HepG2 (cell line): ENCODE results near the gene RHBDD2. TPM values are rescaled to one million over a fixed set of nuclear protein-coding genes. Genes with fewer than 3 reads are reported as not detected.
A peak's percentile ranks its signal among the peaks of the same experiment; 100 is the strongest.

ENCODE experiments used
- AHDC1 ChIP-seq: sonication (generic); formaldehyde crosslinking; IDR thresholded peaks from 2 replicates; pipeline ENCODE4 v1.5.1; 2020; ENCODE audit warnings: mild to moderate bottlenecking, missing genetic modification reagents, borderline replicate concordance
- CREM ChIP-seq, 2 experiments: sonication (generic) in 1 of 2; formaldehyde crosslinking in 1 of 2; IDR thresholded peaks; 2 replicates each; pipeline versions ENCODE4 v1.4.0 to v1.6.1; 2016 to 2020; ENCODE audit warnings: antibody characterized with exemption in 1 of 2, mild to moderate bottlenecking in 1 of 2, missing genetic modification reagents in 1 of 2
- HES4 ChIP-seq: sonication (generic); formaldehyde crosslinking; IDR thresholded peaks from 2 replicates; pipeline ENCODE4 v1.9.0; 2021; ENCODE audit warnings: mild to moderate bottlenecking, missing genetic modification reagents, borderline replicate concordance
- TBP ChIP-seq: sonication (generic); formaldehyde crosslinking; IDR thresholded peaks from 2 replicates; pipeline ENCODE4 v1.5.0; 2020; ENCODE audit warnings: missing genetic modification reagents
- TRAFD1 ChIP-seq: sonication (generic); formaldehyde crosslinking; IDR thresholded peaks from 2 replicates; pipeline ENCODE4 v1.5.1; 2020; ENCODE audit warnings: missing genetic modification reagents, mild to moderate bottlenecking, borderline replicate concordance
- XRCC5 ChIP-seq: fragments of 200-400 bp; formaldehyde crosslinking; optimal IDR thresholded peaks from 2 replicates; pipeline ENCODE3; 2017; ENCODE audit warnings: mild to moderate bottlenecking, low read length
- ZBTB3 ChIP-seq: sonication (generic); formaldehyde crosslinking; IDR thresholded peaks from 2 replicates; pipeline ENCODE4 v1.4.0; 2020; ENCODE audit warnings: low read depth, mild to moderate bottlenecking, moderate library complexity, missing genetic modification reagents, borderline replicate concordance
- ZBTB40 ChIP-seq, 2 experiments: fragments of 450-650 bp in 1 of 2; sonication (generic) in 1 of 2; formaldehyde crosslinking in 1 of 2; IDR thresholded peaks; 2 replicates each; pipeline versions ENCODE4 v1.6.1 to v1.8.0; 2016 to 2022; ENCODE audit warnings: antibody characterized with exemption in 1 of 2, mild to moderate bottlenecking in 1 of 2, missing genetic modification reagents in 1 of 2
- ZC3H4 ChIP-seq: sonication (generic); formaldehyde crosslinking; IDR thresholded peaks from 2 replicates; pipeline ENCODE4 v1.4.0; 2020; ENCODE audit warnings: missing genetic modification reagents, borderline replicate concordance
- ZNF75D ChIP-seq: sonication (generic); formaldehyde crosslinking; IDR thresholded peaks from 2 replicates; pipeline ENCODE4 v1.8.1; 2023; ENCODE audit warnings: missing genetic modification reagents, mild to moderate bottlenecking, borderline replicate concordance
- polyA plus RNA-seq, 8 experiments: library from polyadenylated mRNA; depleted of rRNA in 3 of 8; stranded (reverse) in 7 of 8; unstranded in 1 of 8; fragments of >200 nt; fragmentation: Illumina TruSeq in 4 of 8; extraction: Trizol in 4 of 8; gene quantifications; 2 replicates each; pipeline versions ENCODE4 v1.2.1 to v1.2.3, GENCODE V29; 2011 to 2016; ENCODE audit warnings: low read depth in 4 of 8, missing spikeins in 1 of 8, mixed read lengths in 1 of 8; ENCODE audit not compliant: insufficient read depth in 1 of 8
- total RNA-seq, 5 experiments: library from RNA; depleted of rRNA; stranded (reverse); fragments of >200 nt; fragmentation: Illumina TruSeq; extraction: Trizol; gene quantifications; 2 replicates each; pipeline ENCODE4 v1.2.3, GENCODE V29; 2016; ENCODE audit warnings: low read depth in 1 of 5

The RHBDD2 gene
- total and polyA plus RNA-seq, 2 of the 13 experiments (the other 11 are each of a cell fraction or from before 2014, with no cell fraction given): 23.1 to 26.4 TPM

GRCh38 chr7:75878769-75879611, at the start of gene RHBDD2 (continued):
- TF ChIP-seq ZBTB40 (IDR thresholded peaks at IDR 0.05) (no peak), ZBTB40 (CRISPR knock-in tag; IDR thresholded peaks at IDR 0.05) (peak; percentile 80; the same call in 1 of the 2 replicates), XRCC5 (peak; percentile 65), TBP (CRISPR knock-in tag) (no peak), AHDC1 (CRISPR knock-in tag) (no peak), TRAFD1 (CRISPR knock-in tag) (no peak), ZNF75D (CRISPR knock-in tag) (no peak), HES4 (CRISPR knock-in tag) (no peak), ZBTB3 (CRISPR knock-in tag) (no peak), CREM (IDR thresholded peaks at IDR 0.05) (no peak), CREM (CRISPR knock-in tag; IDR thresholded peaks at IDR 0.05) (no peak; the same call in 1 of the 2 replicates), ZC3H4 (CRISPR knock-in tag) (no peak)
